SK-N-SH (cell line): Measurements from ENCODE around the gene TBC1D2B. TPM values are rescaled to one million over a fixed set of nuclear protein-coding genes. Genes with fewer than 3 reads are reported as not detected.

ENCODE experiments used
- CTCF ChIA-PET: fragments of 300-600, 350-600 bp; formaldehyde crosslinking; extraction: SDS; loops from one replicate; lab custom pipeline; 2021; lab: Yijun Ruan, JAX
- POLR2A ChIA-PET: fragments of 350-600 bp; sonication (Branson Sonifier 250); formaldehyde crosslinking; extraction: SDS; loops from one replicate; lab custom pipeline; 2020; ENCODE audit warnings: antibody characterized with exemption, inconsistent platforms; lab: Yijun Ruan, JAX
- DNase-seq: peaks from one replicate; pipeline ENCODE4 v3.0.0; 2012
- H2AFZ ChIP-seq: fragments of 200-600 bp; sonication (generic); 2 replicates; pipeline ENCODE4 v1.8.1; 2016; ENCODE audit warnings: antibody characterized with exemption, mild to moderate bottlenecking, low read depth
- H3F3A ChIP-seq: fragments of 200-600 bp; sonication (generic); replicated peaks from 2 replicates; pipeline ENCODE3; 2016; ENCODE audit warnings: antibody characterized with exemption, mild to moderate bottlenecking; ENCODE audit not compliant: insufficient read depth
- H3K27ac ChIP-seq, 2 experiments: fragments of 200-500 bp in 1 of 2; fragments of 200-600 bp in 1 of 2; sonication (Bioruptor generic) in 1 of 2; sonication (generic), shearing (Covaris generic) in 1 of 2; 2 replicates each; pipeline versions ENCODE4 v1.5.1 to v1.6.1; 2014 to 2016; ENCODE audit warnings: low read depth in 2 of 2, inconsistent platforms in 1 of 2, low read length in 1 of 2, mild to moderate bottlenecking in 1 of 2, mixed read lengths in 1 of 2
- H3K27me3 ChIP-seq: fragments of 200-600 bp; sonication (generic), shearing (Covaris generic); 2 replicates; pipeline ENCODE4 v1.6.1; 2016; ENCODE audit warnings: mixed run types; ENCODE audit not compliant: insufficient read depth
- H3K36me3 ChIP-seq, 2 experiments: fragments of 200-500 bp in 1 of 2; fragments of 200-600 bp in 1 of 2; sonication (Bioruptor generic) in 1 of 2; sonication (generic) in 1 of 2; replicated peaks in 1 of 2; 2 replicates each; pipeline versions ENCODE3 to v1.5.1; 2014 to 2016; ENCODE audit warnings: low read length in 1 of 2, mild to moderate bottlenecking in 1 of 2; ENCODE audit not compliant: insufficient read depth in 2 of 2, control insufficient read depth in 1 of 2
- H3K4me1 ChIP-seq, 2 experiments: fragments of 200-500 bp in 1 of 2; fragments of 200-600 bp in 1 of 2; sonication (Bioruptor generic) in 1 of 2; sonication (generic), shearing (Covaris generic) in 1 of 2; 2 replicates each; pipeline versions ENCODE4 v1.5.1 to v1.6.1; 2014 to 2016; ENCODE audit warnings: low read depth in 1 of 2, low read length in 1 of 2, mixed run types in 1 of 2; ENCODE audit not compliant: insufficient read depth in 2 of 2, control insufficient read depth in 1 of 2
- H3K4me2 ChIP-seq: fragments of 200-600 bp; sonication (generic), shearing (Covaris generic); 2 replicates; pipeline ENCODE4 v1.6.1; 2017; ENCODE audit warnings: mixed run types
- H3K4me3 ChIP-seq, 2 experiments: fragments of 200-500 bp in 1 of 2; fragments of 200-600 bp in 1 of 2; sonication (Bioruptor generic) in 1 of 2; sonication (generic), shearing (Covaris generic) in 1 of 2; 2 replicates each; pipeline versions ENCODE4 v1.5.1 to v1.8.1; 2014 to 2016; ENCODE audit warnings: low read depth in 2 of 2, inconsistent platforms in 1 of 2, low read length in 1 of 2, mild to moderate bottlenecking in 1 of 2, mixed read lengths in 1 of 2, moderate library complexity in 1 of 2
- H3K79me2 ChIP-seq: fragments of 200-600 bp; sonication (generic); 2 replicates; pipeline ENCODE4 v1.8.1; 2017; ENCODE audit warnings: mild to moderate bottlenecking; ENCODE audit not compliant: insufficient read depth
- H3K9ac ChIP-seq: fragments of 200-600 bp; sonication (generic); 2 replicates; pipeline ENCODE4 v1.6.1; 2017; ENCODE audit warnings: mixed run types
- H3K9me2 ChIP-seq: fragments of 200-600 bp; sonication (generic); 2 replicates; pipeline ENCODE4 v1.6.1; 2017; ENCODE audit warnings: mixed run types
- H3K9me3 ChIP-seq: fragments of 200-600 bp; sonication (generic); 2 replicates; pipeline ENCODE4 v1.6.1; 2017; ENCODE audit warnings: mixed run types, mild to moderate bottlenecking, moderate library complexity
- H4K20me1 ChIP-seq: fragments of 200-600 bp; sonication (generic); 2 replicates; pipeline ENCODE4 v1.6.1; 2017; ENCODE audit warnings: mild to moderate bottlenecking, mixed run types; ENCODE audit not compliant: insufficient read depth
- CHD2 ChIP-seq: fragments of 150-350 bp; IDR thresholded peaks from 2 replicates; pipeline ENCODE4 v1.6.1; 2018; ENCODE audit warnings: low read length; ENCODE audit not compliant: partially characterized antibody
- ELF1 ChIP-seq: IDR thresholded peaks from 2 replicates; pipeline ENCODE4 v1.4.0; 2012
- FOXJ3 ChIP-seq: sonication (generic); formaldehyde crosslinking; IDR thresholded peaks from 2 replicates; pipeline ENCODE4 v1.5.1; 2020; ENCODE audit warnings: mild to moderate bottlenecking, missing genetic modification reagents
- GABPA ChIP-seq: IDR thresholded peaks from 2 replicates; pipeline ENCODE4 v1.4.0; 2012; ENCODE audit warnings: low read depth, mild to moderate bottlenecking
- GATA2 ChIP-seq: sonication (generic); formaldehyde crosslinking; IDR thresholded peaks from 2 replicates; pipeline ENCODE4 v1.5.0; 2020; ENCODE audit warnings: mild to moderate bottlenecking, missing genetic modification reagents
- MEF2A ChIP-seq: IDR thresholded peaks from 2 replicates; pipeline ENCODE4 v1.4.0; 2012; ENCODE audit warnings: low read depth, borderline replicate concordance
- NFIC ChIP-seq: IDR thresholded peaks from 2 replicates; pipeline ENCODE4 v1.4.0; 2012; ENCODE audit warnings: borderline replicate concordance
- RAD21 ChIP-seq: IDR thresholded peaks from 2 replicates; pipeline ENCODE4 v1.6.1; 2012; ENCODE audit warnings: mild to moderate bottlenecking, low read length
- RCOR1 ChIP-seq: fragments of 150-350 bp; IDR thresholded peaks from 2 replicates; pipeline ENCODE4 v1.6.1; 2017; ENCODE audit warnings: antibody characterized with exemption, low read length
- RFX5 ChIP-seq: IDR thresholded peaks from 2 replicates; pipeline ENCODE4 v1.6.1; 2012; ENCODE audit warnings: mild to moderate bottlenecking, improper control_type of control experiment, low read length
- RXRA ChIP-seq: IDR thresholded peaks from 2 replicates; pipeline ENCODE4 v1.4.0; 2012; ENCODE audit warnings: low read depth, mild to moderate bottlenecking, borderline replicate concordance
- SMC3 ChIP-seq: IDR thresholded peaks from 2 replicates; pipeline ENCODE4 v1.6.1; 2012; ENCODE audit warnings: low read depth, low read length, improper control_type of control experiment
- TAF1 ChIP-seq: IDR thresholded peaks from 2 replicates; pipeline ENCODE4 v1.6.1; 2012; ENCODE audit warnings: low read depth, mild to moderate bottlenecking, low read length, moderate library complexity, borderline replicate concordance
- TEAD4 ChIP-seq: IDR thresholded peaks from 2 replicates; pipeline ENCODE4 v1.4.0; 2012; ENCODE audit warnings: mild to moderate bottlenecking, borderline replicate concordance; ENCODE audit not compliant: insufficient read depth
- WGBS: methylation state at CpG from one replicate; pipeline ENCODE4 v1.1.6; 2017; ENCODE audit warnings: low lambda C conversion rate; 5-methylcytosine and 5-hydroxymethylcytosine counted together
- polyA plus RNA-seq, 3 experiments: library from polyadenylated mRNA; depleted of rRNA; stranded (reverse); fragments of >200 nt; gene quantifications; 2 replicates each; pipeline ENCODE4 v1.2.3, GENCODE V29; 2012
- TF ChIP-seq, protein P1 (sequence below): IDR thresholded peaks from 2 replicates; pipeline ENCODE4 v1.6.1; 2012; ENCODE audit warnings: mild to moderate bottlenecking, low read depth, low read length, moderate library complexity
- TF ChIP-seq, protein P2 (sequence below): fragments of 200-600 bp; sonication (generic); IDR thresholded peaks from 2 replicates; pipeline ENCODE4 v1.6.1; 2017; ENCODE audit warnings: antibody characterized with exemption, mild to moderate bottlenecking, moderate library complexity
- TF ChIP-seq, protein P3 (sequence below): fragments of 150-350 bp; IDR thresholded peaks from 2 replicates; pipeline ENCODE4 v1.6.1; 2016; ENCODE audit warnings: mild to moderate bottlenecking, low read depth, low read length

The TBC1D2B gene
- polyA plus RNA-seq, 1 of the 3 experiments (the other 2 are of a cell fraction): 19.0 TPM

DNA sequence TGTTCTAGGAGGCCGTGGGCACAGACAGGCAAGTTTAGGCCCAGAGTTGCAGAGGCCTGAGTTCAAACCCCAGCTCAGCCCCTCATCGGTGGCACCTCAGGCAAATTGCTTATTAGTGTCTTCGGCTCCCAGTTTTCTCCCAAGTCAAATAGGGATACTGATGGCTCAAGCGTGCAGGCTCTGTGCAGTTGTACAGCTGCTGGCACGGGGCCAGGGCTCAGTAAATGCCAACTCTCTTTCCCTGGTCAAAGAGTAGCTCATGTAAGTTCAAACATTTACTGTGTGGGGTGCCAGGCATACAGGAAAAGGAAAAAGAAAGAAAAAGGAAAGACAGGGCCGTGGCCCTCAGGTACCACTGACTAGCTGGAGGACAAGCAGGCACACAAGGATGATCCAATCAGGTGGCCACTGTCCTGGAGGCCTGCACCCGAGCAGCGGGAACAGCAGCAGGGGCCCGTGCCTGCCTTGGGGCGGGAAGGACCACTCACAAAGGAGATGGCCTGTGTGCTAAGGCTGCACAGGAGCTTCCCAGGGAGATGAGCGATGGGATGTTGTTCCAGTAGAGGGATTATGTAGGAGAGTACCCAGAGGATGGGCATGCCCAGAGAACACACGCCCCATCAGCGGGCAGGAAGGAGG is 70.8 kb downstream of the TBC1D2B start:
- no peak for TF ChIP-seq MEF2A
- TF ChIP-seq, protein P1, sequence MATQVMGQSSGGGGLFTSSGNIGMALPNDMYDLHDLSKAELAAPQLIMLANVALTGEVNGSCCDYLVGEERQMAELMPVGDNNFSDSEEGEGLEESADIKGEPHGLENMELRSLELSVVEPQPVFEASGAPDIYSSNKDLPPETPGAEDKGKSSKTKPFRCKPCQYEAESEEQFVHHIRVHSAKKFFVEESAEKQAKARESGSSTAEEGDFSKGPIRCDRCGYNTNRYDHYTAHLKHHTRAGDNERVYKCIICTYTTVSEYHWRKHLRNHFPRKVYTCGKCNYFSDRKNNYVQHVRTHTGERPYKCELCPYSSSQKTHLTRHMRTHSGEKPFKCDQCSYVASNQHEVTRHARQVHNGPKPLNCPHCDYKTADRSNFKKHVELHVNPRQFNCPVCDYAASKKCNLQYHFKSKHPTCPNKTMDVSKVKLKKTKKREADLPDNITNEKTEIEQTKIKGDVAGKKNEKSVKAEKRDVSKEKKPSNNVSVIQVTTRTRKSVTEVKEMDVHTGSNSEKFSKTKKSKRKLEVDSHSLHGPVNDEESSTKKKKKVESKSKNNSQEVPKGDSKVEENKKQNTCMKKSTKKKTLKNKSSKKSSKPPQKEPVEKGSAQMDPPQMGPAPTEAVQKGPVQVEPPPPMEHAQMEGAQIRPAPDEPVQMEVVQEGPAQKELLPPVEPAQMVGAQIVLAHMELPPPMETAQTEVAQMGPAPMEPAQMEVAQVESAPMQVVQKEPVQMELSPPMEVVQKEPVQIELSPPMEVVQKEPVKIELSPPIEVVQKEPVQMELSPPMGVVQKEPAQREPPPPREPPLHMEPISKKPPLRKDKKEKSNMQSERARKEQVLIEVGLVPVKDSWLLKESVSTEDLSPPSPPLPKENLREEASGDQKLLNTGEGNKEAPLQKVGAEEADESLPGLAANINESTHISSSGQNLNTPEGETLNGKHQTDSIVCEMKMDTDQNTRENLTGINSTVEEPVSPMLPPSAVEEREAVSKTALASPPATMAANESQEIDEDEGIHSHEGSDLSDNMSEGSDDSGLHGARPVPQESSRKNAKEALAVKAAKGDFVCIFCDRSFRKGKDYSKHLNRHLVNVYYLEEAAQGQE: no peak
- TF ChIP-seq GABPA: no peak
- no peak for TF ChIP-seq NFIC
- TF ChIP-seq TAF1: no peak
- TF ChIP-seq, all 33 proteins: peak for 0
- POLR2A ChIA-PET: no interaction called here

DNA sequence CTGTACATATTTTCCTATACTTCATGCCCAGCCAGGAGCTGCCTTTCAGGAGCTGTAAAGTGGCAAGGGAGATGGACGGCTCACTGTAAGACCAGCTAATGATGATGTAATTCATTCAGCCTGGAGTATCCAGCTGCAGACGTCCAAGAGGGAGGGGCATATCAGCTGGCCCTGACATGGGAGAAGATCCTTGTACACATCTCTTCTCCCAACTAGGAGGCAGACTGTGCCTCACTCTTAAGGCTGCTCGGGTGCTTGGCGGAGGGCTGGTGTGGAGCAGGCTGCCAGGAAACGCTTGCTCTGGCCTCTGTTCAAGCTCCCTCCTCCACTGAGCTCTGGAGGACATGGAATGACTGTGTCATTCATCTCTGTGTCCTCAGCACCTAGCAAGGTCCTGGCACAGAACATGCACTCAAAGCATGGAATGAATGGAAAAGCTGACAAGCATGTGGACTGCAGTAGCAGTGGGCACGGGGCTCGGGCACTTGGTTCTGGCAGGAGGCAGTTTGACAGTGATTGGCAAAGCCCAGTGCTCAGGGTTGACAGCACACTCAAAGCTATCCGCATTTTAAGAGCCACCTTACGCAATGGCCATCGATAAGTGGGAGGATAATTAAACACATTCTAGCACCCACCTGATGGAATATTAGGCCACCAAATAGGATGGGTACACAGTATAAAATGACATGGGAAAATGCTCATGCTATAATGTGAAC is 72.4 kb downstream of the TBC1D2B start:
- peak overlapping the region; percentile 39 to 75; a peak in 3 of 4 replicates for H3K27ac ChIP-seq
- CTCF ChIA-PET: interaction anchor here (0.7 to 5.3 kb wide), 11 partner anchors 12 to 235 kb away, joined by 3 to 46 read pairs (median 4); no protein-coding TSS in a partner anchor
- no peak overlapping the region for H2AFZ ChIP-seq
- peaks cover 46% of the 10 kb centered on the region for H4K20me1 ChIP-seq
- peaks cover 18 to 53% of the 10 kb centered on the region in 2 experiments; a peak in 3 of 4 replicates for H3K4me1 ChIP-seq
- H3K36me3 ChIP-seq: peaks cover 7 to 41% of the 10 kb centered on the region in 2 experiments
- no peak overlapping the region for H3K9ac ChIP-seq
- DNase-seq: peak; percentile 80
- 52% methylated on average over 9 of the region's 10 CpGs for WGBS
- no peaks in the 10 kb centered on the region for H3K27me3 ChIP-seq
- H3K9me3 ChIP-seq: no peaks in the 10 kb centered on the region
- peaks cover 12% of the 10 kb centered on the region for H3F3A ChIP-seq
- peak overlapping the region; percentile 9; the same call in 1 of the 2 replicates for H3K4me2 ChIP-seq
- POLR2A ChIA-PET: interaction anchor here (0.7 to 1.4 kb wide), 2 partner anchors 62 to 103 kb away, joined by 4 read pairs; no protein-coding TSS in a partner anchor
- H3K4me3 ChIP-seq: no peak overlapping the region; a peak in 1 of 4 replicates
- H3K9me2 ChIP-seq: no peaks in the 10 kb centered on the region
- H3K79me2 ChIP-seq: peaks cover 9% of the 10 kb centered on the region; the same call in 1 of the 2 replicates
- TF ChIP-seq, protein P2, sequence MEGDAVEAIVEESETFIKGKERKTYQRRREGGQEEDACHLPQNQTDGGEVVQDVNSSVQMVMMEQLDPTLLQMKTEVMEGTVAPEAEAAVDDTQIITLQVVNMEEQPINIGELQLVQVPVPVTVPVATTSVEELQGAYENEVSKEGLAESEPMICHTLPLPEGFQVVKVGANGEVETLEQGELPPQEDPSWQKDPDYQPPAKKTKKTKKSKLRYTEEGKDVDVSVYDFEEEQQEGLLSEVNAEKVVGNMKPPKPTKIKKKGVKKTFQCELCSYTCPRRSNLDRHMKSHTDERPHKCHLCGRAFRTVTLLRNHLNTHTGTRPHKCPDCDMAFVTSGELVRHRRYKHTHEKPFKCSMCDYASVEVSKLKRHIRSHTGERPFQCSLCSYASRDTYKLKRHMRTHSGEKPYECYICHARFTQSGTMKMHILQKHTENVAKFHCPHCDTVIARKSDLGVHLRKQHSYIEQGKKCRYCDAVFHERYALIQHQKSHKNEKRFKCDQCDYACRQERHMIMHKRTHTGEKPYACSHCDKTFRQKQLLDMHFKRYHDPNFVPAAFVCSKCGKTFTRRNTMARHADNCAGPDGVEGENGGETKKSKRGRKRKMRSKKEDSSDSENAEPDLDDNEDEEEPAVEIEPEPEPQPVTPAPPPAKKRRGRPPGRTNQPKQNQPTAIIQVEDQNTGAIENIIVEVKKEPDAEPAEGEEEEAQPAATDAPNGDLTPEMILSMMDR: peak; percentile 34
- TF ChIP-seq GATA2 (CRISPR knock-in tag) (no peak), RFX5 (no peak), RXRA (no peak), FOXJ3 (CRISPR knock-in tag) (no peak; the same call in 1 of the 2 replicates), SMC3 (peak; percentile 29; the same call in 1 of the 2 replicates), ELF1 (no peak), NFIC (peak; percentile 55), MEF2A (no peak), CHD2 (peak; percentile 31), RCOR1 (no peak), RAD21 (peak; percentile 49), TEAD4 (no peak)
- TF ChIP-seq, protein P3, sequence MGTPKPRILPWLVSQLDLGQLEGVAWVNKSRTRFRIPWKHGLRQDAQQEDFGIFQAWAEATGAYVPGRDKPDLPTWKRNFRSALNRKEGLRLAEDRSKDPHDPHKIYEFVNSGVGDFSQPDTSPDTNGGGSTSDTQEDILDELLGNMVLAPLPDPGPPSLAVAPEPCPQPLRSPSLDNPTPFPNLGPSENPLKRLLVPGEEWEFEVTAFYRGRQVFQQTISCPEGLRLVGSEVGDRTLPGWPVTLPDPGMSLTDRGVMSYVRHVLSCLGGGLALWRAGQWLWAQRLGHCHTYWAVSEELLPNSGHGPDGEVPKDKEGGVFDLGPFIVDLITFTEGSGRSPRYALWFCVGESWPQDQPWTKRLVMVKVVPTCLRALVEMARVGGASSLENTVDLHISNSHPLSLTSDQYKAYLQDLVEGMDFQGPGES: no peak

More for the DNA sequence above, 70.8 kb downstream of the TBC1D2B start:
- WGBS: 88% methylated on average over 10 of the region's 13 CpGs
- no peaks in the 10 kb centered on the region for H3K9me3 ChIP-seq
- H3K79me2 ChIP-seq: peaks cover 9% of the 10 kb centered on the region; the same call in 1 of the 2 replicates
- no peak overlapping the region for H3K4me2 ChIP-seq
- peaks cover 18 to 53% of the 10 kb centered on the region in 2 experiments; a peak in 3 of 4 replicates for H3K4me1 ChIP-seq
- no peaks in the 10 kb centered on the region for H3K27me3 ChIP-seq
- H3K9ac ChIP-seq: no peak overlapping the region
- no peaks in the 10 kb centered on the region for H3K9me2 ChIP-seq
- peaks cover 46% of the 10 kb centered on the region for H4K20me1 ChIP-seq
- no peak overlapping the region for H2AFZ ChIP-seq
- no peak overlapping the region for H3K4me3 ChIP-seq
- CTCF ChIA-PET: interaction anchor here (0.6 to 5.3 kb wide), 5 partner anchors 8 to 106 kb away, joined by 3 to 46 read pairs (median 4); no protein-coding TSS in a partner anchor
- H3F3A ChIP-seq: peaks cover 12% of the 10 kb centered on the region
- no peak overlapping the region; a peak in 1 of 4 replicates for H3K27ac ChIP-seq
- no peak for DNase-seq
- H3K36me3 ChIP-seq: peaks cover 16 to 37% of the 10 kb centered on the region in 2 experiments
